GM13976 (cell line): ENCODE data around the gene TMTC3.
A peak's percentile ranks its signal among the peaks of the same experiment; 100 is the strongest.

ENCODE experiments used
- DNase-seq: peaks from one replicate; pipeline ENCODE4 v3.0.0; 2012; ENCODE audit warnings: low spot score
- in situ Hi-C: fragments of 300-500 bp; cut with MboI; formaldehyde crosslinking; loops from one replicate; pipeline ENCODE4 v1.12.0; 2022; ENCODE audit warnings: low sequenced_read_pairs, mixed read lengths, inconsistent platforms; ENCODE audit not compliant: unreplicated experiment
- TF ChIP-seq, protein P1 (sequence below): IDR thresholded peaks from 2 replicates; pipeline ENCODE4 v1.5.1; 2012; ENCODE audit warnings: borderline replicate concordance, mild to moderate bottlenecking; ENCODE audit not compliant: insufficient read depth; ENCODE audit errors: extremely low read depth, missing control alignments, control extremely low read depth

The TMTC3 gene

GRCh38 chr12:88144037-88144436 lies 1.9 kb downstream of the TMTC3 start:
- TF ChIP-seq, protein P1, sequence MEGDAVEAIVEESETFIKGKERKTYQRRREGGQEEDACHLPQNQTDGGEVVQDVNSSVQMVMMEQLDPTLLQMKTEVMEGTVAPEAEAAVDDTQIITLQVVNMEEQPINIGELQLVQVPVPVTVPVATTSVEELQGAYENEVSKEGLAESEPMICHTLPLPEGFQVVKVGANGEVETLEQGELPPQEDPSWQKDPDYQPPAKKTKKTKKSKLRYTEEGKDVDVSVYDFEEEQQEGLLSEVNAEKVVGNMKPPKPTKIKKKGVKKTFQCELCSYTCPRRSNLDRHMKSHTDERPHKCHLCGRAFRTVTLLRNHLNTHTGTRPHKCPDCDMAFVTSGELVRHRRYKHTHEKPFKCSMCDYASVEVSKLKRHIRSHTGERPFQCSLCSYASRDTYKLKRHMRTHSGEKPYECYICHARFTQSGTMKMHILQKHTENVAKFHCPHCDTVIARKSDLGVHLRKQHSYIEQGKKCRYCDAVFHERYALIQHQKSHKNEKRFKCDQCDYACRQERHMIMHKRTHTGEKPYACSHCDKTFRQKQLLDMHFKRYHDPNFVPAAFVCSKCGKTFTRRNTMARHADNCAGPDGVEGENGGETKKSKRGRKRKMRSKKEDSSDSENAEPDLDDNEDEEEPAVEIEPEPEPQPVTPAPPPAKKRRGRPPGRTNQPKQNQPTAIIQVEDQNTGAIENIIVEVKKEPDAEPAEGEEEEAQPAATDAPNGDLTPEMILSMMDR: no peak
- in situ Hi-C loops: no loop called here
- no peak for DNase-seq

DNA sequence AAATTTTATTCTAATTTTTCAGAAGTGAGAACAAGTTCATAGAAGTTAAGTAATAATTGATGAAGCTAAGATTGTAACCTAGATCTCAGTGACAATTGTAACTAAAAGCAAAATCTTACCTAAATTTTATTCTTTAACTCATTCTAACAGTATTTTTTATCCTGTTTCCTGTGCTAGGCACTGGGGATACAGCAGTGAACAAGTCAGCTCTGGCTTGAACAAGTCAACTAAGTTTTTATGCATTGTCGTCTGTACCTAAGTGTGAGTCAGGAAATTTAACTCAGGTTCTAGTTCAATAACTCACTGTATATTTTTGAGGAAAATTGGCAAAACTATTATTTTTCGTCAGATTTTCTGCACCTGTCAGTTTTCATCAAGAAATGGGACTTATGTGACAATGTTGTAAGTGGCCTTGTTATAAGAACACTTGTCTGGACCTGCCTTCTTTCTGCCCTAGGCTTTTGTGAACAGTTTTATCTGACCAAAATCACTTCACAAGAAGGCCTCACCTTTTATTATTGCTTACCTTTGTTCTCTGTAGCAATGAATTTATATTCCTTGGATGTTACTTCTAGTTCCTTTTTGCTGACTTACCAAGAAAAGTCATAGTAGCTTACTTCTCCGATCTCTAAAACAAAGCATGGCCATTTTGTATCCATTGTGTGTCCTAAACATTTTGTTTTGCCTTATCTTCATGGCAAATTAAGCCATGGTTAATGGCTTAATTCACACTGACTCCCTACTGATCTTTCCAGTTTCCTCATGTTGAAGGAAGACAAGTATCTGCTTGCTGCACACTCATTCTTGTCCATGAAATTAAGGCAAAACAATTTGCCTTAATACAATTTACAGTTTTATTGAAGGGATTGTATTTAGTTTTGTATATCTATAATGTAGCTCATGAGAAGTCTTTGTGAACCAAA lies 2.7 kb downstream of the TMTC3 start:
- TF ChIP-seq, protein P1: no peak
- in situ Hi-C loops: no loop called here
- DNase-seq: no peak

DNA sequence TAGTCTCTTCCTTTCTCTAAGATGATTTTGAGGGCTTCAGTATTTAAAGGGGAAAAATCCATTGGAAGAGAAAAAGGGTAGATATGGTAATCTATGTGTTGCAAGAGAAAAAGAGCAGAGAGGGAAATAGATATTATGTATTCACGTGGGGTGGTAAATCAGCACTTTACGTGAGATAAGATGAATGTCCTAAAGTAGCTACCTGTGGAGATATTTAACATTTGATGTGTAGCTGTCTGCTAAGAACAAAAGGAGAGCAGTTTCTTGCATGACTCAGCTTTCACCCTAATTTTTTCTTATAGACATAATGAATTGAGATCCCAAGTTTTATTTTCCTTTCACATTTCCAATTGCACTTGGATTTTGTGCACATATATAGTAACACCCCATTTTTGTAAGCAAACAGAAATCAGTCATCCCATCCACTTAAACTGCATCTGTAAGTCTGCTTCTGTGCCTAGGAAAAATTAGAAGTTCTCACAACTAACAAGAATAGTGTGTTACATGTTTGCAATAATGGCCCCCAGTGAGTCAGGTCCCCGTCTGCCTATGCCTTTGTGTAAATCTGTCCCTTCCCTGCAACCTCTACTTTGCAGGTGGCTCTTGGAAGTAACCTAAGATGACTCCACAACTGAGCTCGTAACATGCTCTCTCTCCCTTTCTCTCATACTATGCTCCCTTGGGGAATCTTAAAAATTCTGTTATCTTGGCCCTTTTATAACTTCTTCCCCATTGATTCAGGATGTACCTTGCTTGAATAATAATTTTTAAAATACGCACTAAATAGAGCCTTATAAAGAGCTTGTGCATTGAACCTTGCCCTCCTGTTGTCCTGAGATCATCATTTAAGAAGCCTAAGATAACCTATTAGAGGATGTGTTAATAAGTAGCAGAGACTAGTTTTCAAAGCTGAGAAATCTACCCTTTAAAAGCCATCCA lies 3.7 kb downstream of the TMTC3 start:
- in situ Hi-C loops: no loop called here
- no peak for DNase-seq
- TF ChIP-seq, protein P1: no peak

DNA sequence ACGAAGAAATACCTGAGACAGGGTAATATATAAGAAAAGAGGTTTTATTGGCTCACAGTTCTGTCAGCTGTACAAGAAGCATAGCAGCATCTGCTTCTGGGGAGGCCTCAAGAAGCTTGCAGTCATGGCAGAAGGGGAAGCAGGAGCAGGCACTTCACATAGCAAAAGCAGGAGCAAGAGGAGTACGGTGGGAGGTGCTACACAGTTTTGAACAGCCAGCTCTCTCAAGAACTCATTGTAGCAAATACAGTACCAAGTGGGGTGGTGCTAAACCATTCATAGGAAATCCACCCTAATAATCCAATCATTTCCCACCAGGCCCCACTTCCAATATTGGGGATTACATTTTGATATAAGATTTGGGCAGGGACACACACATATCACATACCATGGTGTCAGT lies 8.0 kb downstream of the TMTC3 start:
- DNase-seq: no peak
- TF ChIP-seq, protein P1: no peak
- in situ Hi-C loops: loop anchor here (25.0 kb wide), 1 partner anchor 837 kb away; no protein-coding TSS in a partner anchor

- TF ChIP-seq, protein P1: peak; percentile 15
- no peak for DNase-seq
- in situ Hi-C loops: loop anchor here (25.0 kb wide), 1 partner anchor 833 kb away; no protein-coding TSS in a partner anchor
Observed at GRCh38 chr12:88153959-88154358, 11.9 kb downstream of the TMTC3 start.

DNA sequence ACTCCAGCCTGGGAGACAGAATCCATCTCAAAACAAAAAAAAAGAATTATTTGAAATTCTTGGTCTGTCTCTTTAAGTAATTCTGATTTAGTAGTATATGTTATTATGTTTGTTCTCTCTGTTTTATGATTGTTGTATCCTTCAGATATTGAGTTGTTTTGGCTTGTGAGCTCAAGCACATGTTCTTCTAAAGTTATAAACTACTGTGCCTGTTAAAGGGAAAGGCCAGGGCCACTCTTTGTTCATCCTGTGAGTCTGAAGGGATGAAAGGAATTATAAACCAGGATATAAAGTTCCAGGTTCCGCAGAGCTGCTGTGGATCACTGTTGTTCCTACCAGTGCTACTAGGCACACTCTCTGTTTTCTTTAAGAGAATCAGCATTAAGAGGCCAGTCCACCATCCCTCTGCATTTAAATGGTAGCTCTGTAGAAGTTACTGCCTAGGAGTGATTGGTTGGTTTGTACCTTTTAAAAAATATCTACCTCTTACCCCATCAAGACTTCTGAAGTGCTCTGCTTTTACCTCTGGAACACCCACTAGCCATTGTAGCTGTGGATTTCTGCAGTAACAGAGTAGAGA lies 14.1 kb downstream of the TMTC3 start:
- in situ Hi-C loops: loop anchor here (25.0 kb wide), 1 partner anchor 831 kb away; no protein-coding TSS in a partner anchor
- TF ChIP-seq, protein P1: no peak
- DNase-seq: no peak
